ENCODE measurements around the gene LOXL1. TPM values are rescaled to one million over a fixed set of nuclear protein-coding genes. Genes with fewer than 3 reads are reported as not detected.

Gene LOXL1
- total and polyA plus RNA-seq, 2 of the 13 experiments (the other 11 are each of a cell fraction or from before 2014, with no cell fraction given): 0.51 to 1.3 TPM

- no peaks in the 10 kb centered on the region for H3K36me3 ChIP-seq (replicated peaks in 1 of 2; ENCODE audit: control insufficient read depth in 1 of 2, insufficient read depth in 2 of 2, low read length in 2 of 2)
- FAIRE-seq: no peak
- H3K4me3 ChIP-seq (replicated peaks in 1 of 3; ENCODE audit: insufficient read depth in 1 of 3, low read depth in 2 of 3, low read length in 3 of 3): no peak overlapping the region
- no peak overlapping the region for H3K4me2 ChIP-seq (ENCODE audit: low read depth, low read length)
- in situ Hi-C loops (cut with HindIII; ENCODE audit: extremely low pct_ligation_motif_present, low pct_unique_long_range_greater_than_20kb): no loop called here
- no peak overlapping the region for H3K27ac ChIP-seq (ENCODE audit: extremely low read length, insufficient read depth, low read length)
- no peak for DNase-seq (ENCODE audit: low spot score)
- H3K79me2 ChIP-seq (ENCODE audit: insufficient read depth, low read length): no peaks in the 10 kb centered on the region
- intact Hi-C loops (cut with micrococcal nuclease; ENCODE audit: unreplicated experiment): no loop called here
- H3K9me3 ChIP-seq (ENCODE audit: low read length): no peaks in the 10 kb centered on the region
- no peak overlapping the region for H3K9ac ChIP-seq (ENCODE audit: insufficient read depth, low read depth, low read length)
- ChIA-PET CTCF (ENCODE audit: low intra/inter-chr PET ratio, low total read pairs) (no interaction called here), POLR2A (no interaction called here)
- no peak for ATAC-seq
- peaks cover 0 to 2% of the 10 kb centered on the region in 2 experiments; a peak in 2 of 5 replicates for H3K27me3 ChIP-seq (ENCODE audit: control insufficient read depth in 1 of 2, insufficient read depth in 2 of 2, low read length in 2 of 2)
- H3K4me1 ChIP-seq (ENCODE audit: insufficient read depth, low read length): peaks cover 15% of the 10 kb centered on the region
- H2AFZ ChIP-seq (ENCODE audit: low read length): no peak overlapping the region
- WGBS (ENCODE audit: low lambda C conversion rate): 13% methylated on average over 1 of the region's 1 CpG
- H4K20me1 ChIP-seq (ENCODE audit: insufficient read depth, low read length): peaks cover 3% of the 10 kb centered on the region
- no peak for TF ChIP-seq ZNF549 (CRISPR knock-in tag; IDR thresholded peaks at IDR 0.05)
- no peak for TF ChIP-seq ZNF282 (IDR thresholded peaks at IDR 0.05; ENCODE audit: partially characterized antibody)
- no peak for TF ChIP-seq CENPX (CRISPR knock-in tag; IDR thresholded peaks at IDR 0.05)
- TF ChIP-seq NFE2 (CRISPR knock-in tag; IDR thresholded peaks at IDR 0.05): no peak
- no peak for TF ChIP-seq CSRNP2 (CRISPR knock-in tag; conservative IDR thresholded peaks at IDR 0.05; ENCODE audit: low read depth)
- no peak for TF ChIP-seq ZFP91 (CRISPR knock-in tag; IDR thresholded peaks at IDR 0.05; ENCODE audit: borderline replicate concordance)
- TF ChIP-seq MED1 (CRISPR knock-in tag; IDR thresholded peaks at IDR 0.05): no peak
- TF ChIP-seq ELF1 (CRISPR knock-in tag; IDR thresholded peaks at IDR 0.05): no peak
- TF ChIP-seq NCOA1 (CRISPR knock-in tag; IDR thresholded peaks at IDR 0.05): no peak
- no peak for TF ChIP-seq ZC3H4 (CRISPR knock-in tag; IDR thresholded peaks at IDR 0.05; ENCODE audit: borderline replicate concordance)
- no peak for TF ChIP-seq SCMH1 (CRISPR knock-in tag; IDR thresholded peaks at IDR 0.05; ENCODE audit: borderline replicate concordance)
- TF ChIP-seq ARNTL (CRISPR knock-in tag; IDR thresholded peaks at IDR 0.05): no peak
- no peak for TF ChIP-seq FLYWCH1 (CRISPR knock-in tag; IDR thresholded peaks at IDR 0.05)
- TF ChIP-seq PHF8 (CRISPR knock-in tag; IDR thresholded peaks at IDR 0.05): no peak
- no peak for TF ChIP-seq THYN1 (CRISPR knock-in tag; IDR thresholded peaks at IDR 0.05; ENCODE audit: borderline replicate concordance, low read depth)
- no peak for TF ChIP-seq KLF6 (CRISPR knock-in tag; IDR thresholded peaks at IDR 0.05)
- BruUV-seq (replicated peaks): no TSS peak
Observed at GRCh38 chr15:73941044-73941443, 14.8 kb downstream of the LOXL1 start.
